ENCODE measurements around the gene NUP107.
"Not testable (repeated sequence)": the region's sequence is repeated elsewhere in the genome, so short reads cannot be mapped to it uniquely, and the experiment has no call there.

NUP107 gene

DNA sequence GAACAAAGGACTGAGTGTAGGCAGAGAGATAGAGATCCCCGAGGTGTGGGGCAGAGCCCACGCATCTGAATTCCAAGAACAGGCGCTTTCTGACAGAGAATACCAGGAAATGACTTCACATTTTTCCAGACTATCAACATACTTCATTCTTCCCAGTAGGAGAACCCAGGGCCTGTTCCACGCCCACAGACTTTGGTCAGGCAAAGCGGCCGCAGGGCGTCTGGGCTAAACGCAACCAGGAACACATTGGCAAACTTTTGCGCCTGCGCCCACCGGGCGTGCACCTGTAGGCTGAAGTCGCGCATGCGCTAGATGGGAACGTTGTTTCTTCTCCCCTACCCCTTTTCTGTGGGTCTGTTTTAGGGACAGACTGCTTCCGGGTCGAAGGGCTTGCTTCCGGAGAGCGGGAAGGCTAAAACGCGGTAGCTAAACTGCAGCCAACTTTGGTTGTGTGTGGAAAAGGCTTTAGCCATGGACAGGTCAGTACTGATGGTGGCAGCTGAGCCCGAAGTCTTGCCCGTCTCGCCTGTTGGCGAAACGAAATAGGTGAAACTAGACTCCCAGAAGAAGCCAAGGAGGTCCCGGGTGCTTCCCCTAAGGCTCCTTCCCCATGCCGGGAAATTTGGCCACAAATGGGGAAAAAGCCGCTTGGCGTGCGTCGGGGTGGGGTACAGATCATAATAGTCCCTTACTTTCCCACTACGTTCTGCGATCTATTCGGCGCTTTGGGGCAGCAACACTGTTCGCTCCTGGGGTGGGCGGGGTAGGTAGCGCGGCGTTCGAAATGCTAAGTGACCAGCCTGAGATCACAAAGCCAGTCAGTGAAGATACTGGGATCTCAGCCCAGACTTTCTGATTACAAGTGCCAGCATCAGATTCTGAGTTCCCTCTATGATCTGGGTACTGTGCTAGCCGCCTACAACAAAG lies at the start of gene NUP107:
TSS of gene NUP107 (plus strand) at position 384 of the 927 bp plus-strand sequence. CDS start at position 472, 88 bp downstream.
- peak; percentile 98 to 100 (median 99) for DNase-seq

DNA sequence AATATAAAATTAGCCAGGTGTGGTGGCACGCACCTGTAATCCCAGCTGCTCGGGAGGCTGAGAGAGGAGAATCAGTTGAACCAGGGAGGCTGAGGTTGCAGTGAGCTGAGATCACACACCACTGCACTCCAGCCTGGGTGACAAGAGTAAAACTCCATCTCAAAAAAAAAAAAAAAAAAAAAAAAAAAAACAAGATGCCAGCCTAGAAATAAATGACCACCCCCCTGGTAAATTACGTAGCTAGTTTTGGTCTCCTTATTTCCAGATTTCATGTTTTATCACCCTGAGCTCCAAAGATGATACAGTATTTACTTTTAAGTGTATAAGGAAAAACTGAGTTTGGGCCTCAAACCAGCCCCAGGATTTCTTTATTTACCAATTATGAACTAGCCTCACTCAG lies 49.3 kb upstream of the NUP107 start:
- DNase-seq: not testable (repeated sequence)

DNA sequence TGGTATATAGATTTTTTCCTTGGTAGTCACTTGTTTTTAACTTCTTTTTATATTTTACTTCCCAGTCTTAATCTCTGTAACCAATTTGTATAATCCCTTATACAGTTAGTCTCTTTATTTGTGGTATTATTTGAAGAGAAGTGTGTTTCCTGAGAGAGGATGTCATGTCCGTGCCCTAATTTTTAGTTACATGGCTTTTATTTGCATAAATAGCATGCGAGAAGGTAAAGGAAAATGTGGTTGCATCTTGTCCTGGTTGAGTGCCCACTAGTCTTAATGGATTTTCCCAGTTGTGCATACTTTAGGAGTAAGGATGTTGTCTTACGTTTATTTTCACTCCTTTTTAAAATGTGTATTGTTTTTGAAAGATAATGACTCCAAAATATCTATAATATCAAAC lies 48.6 kb upstream of the NUP107 start:
- peak in 1 of 3 experiments; percentile 10 for DNase-seq

GRCh38 chr12:68638721-68639395 lies 47.9 kb upstream of the NUP107 start:
- DNase-seq: no peak

GRCh38 chr12:68639396-68639767 lies 47.4 kb upstream of the NUP107 start:
- no peak for DNase-seq

GRCh38 chr12:68641138-68641537 lies 45.6 kb upstream of the NUP107 start:
- no peak for DNase-seq

- no peak for DNase-seq
These were observed 40.3 kb upstream of the NUP107 start for GRCh38 chr12:68646484-68646883.

GRCh38 chr12:68647507-68647906 lies 39.3 kb upstream of the NUP107 start:
- no peak for DNase-seq

DNA sequence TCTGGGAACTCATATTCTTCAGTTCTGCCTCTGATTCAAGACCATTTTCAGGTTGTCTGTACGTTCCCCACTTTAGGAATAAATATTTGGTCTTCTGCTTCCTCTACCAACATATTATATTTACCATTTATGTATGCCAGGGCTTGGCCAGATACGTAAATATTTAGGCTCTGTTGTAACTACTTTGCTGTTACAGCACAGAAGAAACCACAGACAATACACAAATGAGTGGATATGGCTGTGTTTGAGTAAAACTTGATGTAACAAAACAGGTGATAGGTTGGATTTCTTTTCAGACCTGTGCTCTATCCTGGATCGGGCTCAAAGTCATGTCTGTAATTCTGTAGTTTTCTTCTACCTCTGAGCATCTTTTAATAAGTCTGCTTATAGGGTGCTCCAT lies 38.6 kb upstream of the NUP107 start:
- DNase-seq: no peak

GRCh38 chr12:68665016-68665569 lies 21.7 kb upstream of the NUP107 start:
- no peak for DNase-seq

DNA sequence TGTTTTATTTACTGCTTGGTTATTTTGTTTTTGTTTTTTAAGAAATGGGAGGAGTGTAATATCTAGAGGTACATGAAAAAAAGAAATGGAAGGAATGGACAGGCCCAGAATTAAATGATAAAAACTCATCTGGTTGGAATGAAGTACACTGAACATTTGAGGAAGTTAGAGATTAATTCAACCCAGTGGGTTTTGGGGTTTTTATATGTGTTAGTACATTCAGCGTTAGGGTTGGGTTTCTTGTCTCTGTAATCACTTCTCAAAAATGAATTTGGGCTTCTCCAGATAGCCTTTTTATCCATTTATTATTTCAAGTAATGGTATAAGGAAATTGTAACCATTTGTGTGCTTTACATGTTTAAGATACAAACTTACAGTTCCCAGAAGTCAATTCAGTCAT lies 19.5 kb upstream of the NUP107 start:
- DNase-seq: no peak

GRCh38 chr12:68667896-68668295 lies 18.9 kb upstream of the NUP107 start:
- peak in 2 of 3 experiments; percentile 38 to 68 for DNase-seq

GRCh38 chr12:68671179-68671578 lies 15.6 kb upstream of the NUP107 start:
- no peak for DNase-seq

- DNase-seq: no peak
These were observed 13.0 kb upstream of the NUP107 start for GRCh38 chr12:68673788-68674187.

DNA sequence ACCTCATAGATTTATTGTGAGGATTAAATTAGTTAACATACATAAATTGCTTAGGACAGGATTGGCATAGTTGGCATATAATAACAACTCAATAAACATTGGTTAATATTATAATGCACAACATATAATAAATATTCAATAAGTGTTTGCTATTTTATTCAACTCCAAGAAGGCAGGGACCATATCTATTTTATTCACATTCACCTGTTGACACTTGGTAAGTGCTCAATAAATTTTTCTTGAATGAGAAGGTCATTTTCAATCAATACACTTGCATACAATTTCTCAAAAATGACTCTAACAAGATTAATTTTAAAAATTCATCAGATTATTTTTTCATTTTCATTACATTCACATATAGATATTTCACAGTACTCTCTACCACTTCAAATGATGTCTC lies 12.4 kb upstream of the NUP107 start:
- no peak for DNase-seq

DNA sequence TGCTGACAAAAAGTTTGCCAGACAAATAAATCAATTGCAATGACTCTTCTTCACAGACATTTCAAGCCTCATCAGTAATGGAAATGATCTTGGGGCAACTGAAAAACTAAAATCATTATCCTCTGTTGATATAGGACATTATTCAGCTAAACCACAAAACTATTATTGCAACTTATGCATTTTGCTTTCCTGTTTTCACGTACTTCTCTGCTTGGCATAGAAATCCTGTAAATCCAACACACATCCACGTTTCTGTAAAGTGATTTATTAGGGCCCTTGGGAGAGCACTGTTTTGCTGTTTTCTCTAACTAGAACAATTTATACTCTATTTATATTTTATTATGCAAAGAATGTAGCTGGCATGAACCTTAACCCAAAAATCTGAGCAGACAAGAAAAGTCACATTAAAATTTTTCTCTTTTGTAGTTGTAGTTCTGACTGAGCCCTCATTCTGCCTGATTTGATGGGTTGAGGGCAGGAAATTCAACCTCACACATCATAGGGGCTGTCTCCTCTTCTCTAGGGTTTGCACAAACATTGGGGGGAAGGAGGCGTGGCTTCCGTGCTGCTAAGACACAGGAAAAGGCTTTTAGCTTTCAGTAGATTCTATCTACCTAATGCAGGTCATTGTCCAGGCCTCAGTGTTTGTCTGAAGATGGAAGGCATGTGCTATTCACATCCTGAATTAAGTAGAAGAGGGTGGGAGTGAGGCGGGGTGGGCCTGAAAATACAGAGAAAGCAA lies 11.5 kb upstream of the NUP107 start:
- DNase-seq: no peak

GRCh38 chr12:68676854-68677253 lies 9.9 kb upstream of the NUP107 start:
- DNase-seq: not testable (repeated sequence)

- DNase-seq: no peak
These were observed 550 bp upstream of the NUP107 start for GRCh38 chr12:68686262-68686594.

DNA sequence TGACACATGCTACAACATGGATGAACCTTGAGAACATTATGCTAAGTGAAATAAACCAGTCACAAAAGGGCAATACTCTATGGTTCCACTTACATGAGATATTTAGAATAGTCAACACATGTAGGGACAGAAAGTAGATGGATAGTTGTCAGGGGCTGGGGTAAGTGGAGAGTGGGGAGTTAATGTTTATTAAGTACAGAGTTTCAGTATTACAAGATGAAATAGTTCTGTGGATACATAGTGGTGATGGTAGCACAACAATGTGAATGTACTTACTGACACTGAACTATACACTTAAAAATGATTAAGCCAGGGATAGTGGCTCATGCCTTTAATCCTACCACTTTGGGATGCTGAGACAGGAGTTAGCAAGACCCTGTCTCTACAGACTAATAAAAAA lies 8.7 kb downstream of the NUP107 start:
- DNase-seq: no peak

- no peak for DNase-seq
These were observed 12.7 kb downstream of the NUP107 start for GRCh38 chr12:68699486-68699885.

DNA sequence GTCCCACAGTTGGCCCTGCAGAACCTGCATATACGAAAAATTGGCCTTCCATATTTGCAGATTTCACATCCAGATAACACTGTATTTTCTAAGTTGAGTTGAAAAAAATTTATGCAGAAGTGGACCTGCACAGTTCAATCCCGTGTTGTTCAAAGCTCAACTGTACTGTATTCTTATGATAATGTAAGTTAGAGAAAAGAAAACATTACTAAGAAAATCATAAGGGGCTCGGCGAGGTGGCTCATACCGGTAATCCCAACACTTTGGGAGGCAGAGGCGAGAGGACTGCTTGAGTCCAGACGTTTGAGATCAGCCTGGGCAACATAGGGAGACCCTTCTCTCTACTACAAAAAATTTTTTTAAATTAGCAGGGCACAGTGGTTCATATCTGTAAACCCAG lies 41.0 kb downstream of the NUP107 start:
- no peak for DNase-seq

- no peak for DNase-seq
These were observed 46.9 kb downstream of the NUP107 start for GRCh38 chr12:68733661-68734071.

GRCh38 chr12:68739891-68740290 lies 53.1 kb downstream of the NUP107 start:
- DNase-seq: no peak

Data from NCI-H1417 (cell line).